ENCODE data around the gene FIBP.

The FIBP gene

GRCh38 chr11:65854161-65854592 lies 34.1 kb downstream of the FIBP start:
- ATAC-seq (ENCODE audit: low read depth) (no peak), DNase-seq (ENCODE audit: low spot score) (peak; percentile 36)
- Histone ChIP-seq H3K9me3 (ENCODE audit: severe bottlenecking) (no peaks in the 10 kb centered on the region), H3K36me3 (ENCODE audit: low read depth) (peaks cover 46% of the 10 kb centered on the region), H3K27me3 (ENCODE audit: insufficient read depth, poor library complexity, severe bottlenecking) (no peaks in the 10 kb centered on the region), H3K4me1 (ENCODE audit: insufficient read depth, poor library complexity, severe bottlenecking) (no peaks in the 10 kb centered on the region), H3K4me3 (ENCODE audit: severe bottlenecking) (no peak overlapping the region), H3K27ac (ENCODE audit: poor library complexity, severe bottlenecking) (no peak overlapping the region)
- no peak for TF ChIP-seq CTCF (IDR thresholded peaks at IDR 0.05; ENCODE audit: poor library complexity, severe bottlenecking)

GRCh38 chr11:65853246-65853979 lies 34.9 kb downstream of the FIBP start:
- Histone ChIP-seq H3K4me1 (ENCODE audit: insufficient read depth, poor library complexity, severe bottlenecking) (no peaks in the 10 kb centered on the region), H3K9me3 (ENCODE audit: severe bottlenecking) (no peaks in the 10 kb centered on the region), H3K4me3 (ENCODE audit: severe bottlenecking) (no peak overlapping the region), H3K27me3 (ENCODE audit: insufficient read depth, poor library complexity, severe bottlenecking) (no peaks in the 10 kb centered on the region), H3K27ac (ENCODE audit: poor library complexity, severe bottlenecking) (no peak overlapping the region), H3K36me3 (ENCODE audit: low read depth) (peaks cover 46% of the 10 kb centered on the region)
- DNase-seq (ENCODE audit: low spot score) (no peak), ATAC-seq (ENCODE audit: low read depth) (no peak)
- no peak for TF ChIP-seq CTCF (IDR thresholded peaks at IDR 0.05; ENCODE audit: poor library complexity, severe bottlenecking)

GRCh38 chr11:65852508-65853245 lies 35.6 kb downstream of the FIBP start:
- H3K27me3 ChIP-seq (ENCODE audit: insufficient read depth, poor library complexity, severe bottlenecking), result no peaks in the 10 kb centered on the region
- DNase-seq (ENCODE audit: low spot score), result no peak
- H3K9me3 ChIP-seq (ENCODE audit: severe bottlenecking), result no peaks in the 10 kb centered on the region
- H3K4me1 ChIP-seq (ENCODE audit: insufficient read depth, poor library complexity, severe bottlenecking), result no peaks in the 10 kb centered on the region
- no peak overlapping the region for H3K4me3 ChIP-seq (ENCODE audit: severe bottlenecking)
- H3K36me3 ChIP-seq (ENCODE audit: low read depth), result peaks cover 46% of the 10 kb centered on the region
- no peak for TF ChIP-seq CTCF (IDR thresholded peaks at IDR 0.05; ENCODE audit: poor library complexity, severe bottlenecking)
- 0 out of 3 replicates have a peak, but pooled peaks have one; percentile 4 for ATAC-seq (ENCODE audit: low read depth)
- no peak overlapping the region for H3K27ac ChIP-seq (ENCODE audit: poor library complexity, severe bottlenecking)

GRCh38 chr11:65851811-65852507 lies 36.3 kb downstream of the FIBP start:
- Histone ChIP-seq H3K36me3 (ENCODE audit: low read depth) (peaks cover 41% of the 10 kb centered on the region), H3K27me3 (ENCODE audit: insufficient read depth, poor library complexity, severe bottlenecking) (no peaks in the 10 kb centered on the region), H3K4me3 (ENCODE audit: severe bottlenecking) (no peak overlapping the region), H3K9me3 (ENCODE audit: severe bottlenecking) (no peaks in the 10 kb centered on the region), H3K27ac (ENCODE audit: poor library complexity, severe bottlenecking) (no peak overlapping the region), H3K4me1 (ENCODE audit: insufficient read depth, poor library complexity, severe bottlenecking) (no peaks in the 10 kb centered on the region)
- DNase-seq (ENCODE audit: low spot score) (no peak), ATAC-seq (ENCODE audit: low read depth) (peak; percentile 11)
- no peak for TF ChIP-seq CTCF (IDR thresholded peaks at IDR 0.05; ENCODE audit: poor library complexity, severe bottlenecking)
